ENCODE data around the gene MED8.
"Not testable (repeated sequence)": the region's sequence is repeated elsewhere in the genome, so short reads cannot be mapped to it uniquely, and the experiment has no call there.

Gene MED8

GRCh38 chr1:43414634-43415223 is 25.1 kb upstream of the MED8 start:
- H3K9me3 ChIP-seq (ENCODE audit: low read length) = no peaks in the 10 kb centered on the region
- H3K9me2 ChIP-seq (ENCODE audit: low read depth, low read length) = no peaks in the 10 kb centered on the region
- H3K27ac ChIP-seq (ENCODE audit: low read depth, low read length, poor library complexity, severe bottlenecking) = no peak overlapping the region
- H3K4me1 ChIP-seq (ENCODE audit: insufficient read depth, low read length, severe bottlenecking) = no peaks in the 10 kb centered on the region
- no peak for TF ChIP-seq EZH2 (IDR thresholded peaks at IDR 0.05; ENCODE audit: borderline replicate concordance, low read length)
- TF ChIP-seq, protein P1, sequence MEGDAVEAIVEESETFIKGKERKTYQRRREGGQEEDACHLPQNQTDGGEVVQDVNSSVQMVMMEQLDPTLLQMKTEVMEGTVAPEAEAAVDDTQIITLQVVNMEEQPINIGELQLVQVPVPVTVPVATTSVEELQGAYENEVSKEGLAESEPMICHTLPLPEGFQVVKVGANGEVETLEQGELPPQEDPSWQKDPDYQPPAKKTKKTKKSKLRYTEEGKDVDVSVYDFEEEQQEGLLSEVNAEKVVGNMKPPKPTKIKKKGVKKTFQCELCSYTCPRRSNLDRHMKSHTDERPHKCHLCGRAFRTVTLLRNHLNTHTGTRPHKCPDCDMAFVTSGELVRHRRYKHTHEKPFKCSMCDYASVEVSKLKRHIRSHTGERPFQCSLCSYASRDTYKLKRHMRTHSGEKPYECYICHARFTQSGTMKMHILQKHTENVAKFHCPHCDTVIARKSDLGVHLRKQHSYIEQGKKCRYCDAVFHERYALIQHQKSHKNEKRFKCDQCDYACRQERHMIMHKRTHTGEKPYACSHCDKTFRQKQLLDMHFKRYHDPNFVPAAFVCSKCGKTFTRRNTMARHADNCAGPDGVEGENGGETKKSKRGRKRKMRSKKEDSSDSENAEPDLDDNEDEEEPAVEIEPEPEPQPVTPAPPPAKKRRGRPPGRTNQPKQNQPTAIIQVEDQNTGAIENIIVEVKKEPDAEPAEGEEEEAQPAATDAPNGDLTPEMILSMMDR (IDR thresholded peaks at IDR 0.05; ENCODE audit: low read length) = peak; percentile 67
- no peak overlapping the region for H3K4me3 ChIP-seq (ENCODE audit: low read depth, low read length, poor library complexity, severe bottlenecking)
- no peaks in the 10 kb centered on the region for H3F3A ChIP-seq (ENCODE audit: insufficient read depth, low read length)
- no peak overlapping the region for H2AFZ ChIP-seq (ENCODE audit: low read length)
- no peaks in the 10 kb centered on the region for H3K79me2 ChIP-seq (ENCODE audit: insufficient read depth, low read length)
- H3K36me3 ChIP-seq (ENCODE audit: insufficient read depth, low read length) = peaks cover 28% of the 10 kb centered on the region; the same call in 1 of the 2 replicates
- no peaks in the 10 kb centered on the region for H4K20me1 ChIP-seq (ENCODE audit: insufficient read depth, low read length)
- H3K9ac ChIP-seq (ENCODE audit: low read length) = no peak overlapping the region
- H3K27me3 ChIP-seq (ENCODE audit: insufficient read depth, low read length) = no peaks in the 10 kb centered on the region
- no peak overlapping the region for H3K4me2 ChIP-seq (ENCODE audit: low read length)

- not testable (repeated sequence) for H3K4me1 ChIP-seq (ENCODE audit: insufficient read depth, low read length, severe bottlenecking); H3K9me2 ChIP-seq (ENCODE audit: low read depth, low read length); H3K9ac ChIP-seq (ENCODE audit: low read length); H3K27ac ChIP-seq (ENCODE audit: low read depth, low read length, poor library complexity, severe bottlenecking); H3K4me3 ChIP-seq (ENCODE audit: low read depth, low read length, poor library complexity, severe bottlenecking); H3K27me3 ChIP-seq (ENCODE audit: insufficient read depth, low read length); H3F3A ChIP-seq (ENCODE audit: insufficient read depth, low read length); H3K9me3 ChIP-seq (ENCODE audit: low read length); H4K20me1 ChIP-seq (ENCODE audit: insufficient read depth, low read length); H2AFZ ChIP-seq (ENCODE audit: low read length); H3K4me2 ChIP-seq (ENCODE audit: low read length); H3K79me2 ChIP-seq (ENCODE audit: insufficient read depth, low read length)
- peaks cover 28% of the 10 kb centered on the region; the same call in 1 of the 2 replicates for H3K36me3 ChIP-seq (ENCODE audit: insufficient read depth, low read length)
These were observed 23.8 kb upstream of the MED8 start for GRCh38 chr1:43413426-43413825.

- Histone ChIP-seq H2AFZ (ENCODE audit: low read length) (no peak overlapping the region), H3K27me3 (ENCODE audit: insufficient read depth, low read length) (no peaks in the 10 kb centered on the region), H3F3A (ENCODE audit: insufficient read depth, low read length) (no peaks in the 10 kb centered on the region), H3K36me3 (ENCODE audit: insufficient read depth, low read length) (peaks cover 28% of the 10 kb centered on the region), H3K9ac (ENCODE audit: low read length) (no peak overlapping the region), H3K27ac (ENCODE audit: low read depth, low read length, poor library complexity, severe bottlenecking) (no peak overlapping the region), H3K9me3 (ENCODE audit: low read length) (no peaks in the 10 kb centered on the region), H3K79me2 (ENCODE audit: insufficient read depth, low read length) (no peaks in the 10 kb centered on the region), H3K9me2 (ENCODE audit: low read depth, low read length) (no peaks in the 10 kb centered on the region), H3K4me3 (ENCODE audit: low read depth, low read length, poor library complexity, severe bottlenecking) (no peak overlapping the region), H3K4me2 (ENCODE audit: low read length) (no peak overlapping the region), H4K20me1 (ENCODE audit: insufficient read depth, low read length) (no peaks in the 10 kb centered on the region), H3K4me1 (ENCODE audit: insufficient read depth, low read length, severe bottlenecking) (no peaks in the 10 kb centered on the region)
- TF ChIP-seq, protein P1 (IDR thresholded peaks at IDR 0.05; ENCODE audit: low read length) = no peak
- TF ChIP-seq EZH2 (IDR thresholded peaks at IDR 0.05; ENCODE audit: borderline replicate concordance, low read length) = no peak
These were observed 21.0 kb upstream of the MED8 start for GRCh38 chr1:43410571-43410970.

- H3K27ac ChIP-seq (ENCODE audit: low read depth, low read length, poor library complexity, severe bottlenecking) = no peak overlapping the region
- no peaks in the 10 kb centered on the region for H3K4me1 ChIP-seq (ENCODE audit: insufficient read depth, low read length, severe bottlenecking)
- no peaks in the 10 kb centered on the region for H3F3A ChIP-seq (ENCODE audit: insufficient read depth, low read length)
- H3K79me2 ChIP-seq (ENCODE audit: insufficient read depth, low read length) = no peaks in the 10 kb centered on the region
- H2AFZ ChIP-seq (ENCODE audit: low read length) = no peak overlapping the region
- H3K9ac ChIP-seq (ENCODE audit: low read length) = no peak overlapping the region
- no peaks in the 10 kb centered on the region for H3K9me3 ChIP-seq (ENCODE audit: low read length)
- H4K20me1 ChIP-seq (ENCODE audit: insufficient read depth, low read length) = no peaks in the 10 kb centered on the region
- H3K9me2 ChIP-seq (ENCODE audit: low read depth, low read length) = no peaks in the 10 kb centered on the region
- peaks cover 49% of the 10 kb centered on the region for H3K36me3 ChIP-seq (ENCODE audit: insufficient read depth, low read length)
- TF ChIP-seq EZH2 (IDR thresholded peaks at IDR 0.05; ENCODE audit: borderline replicate concordance, low read length) = no peak
- TF ChIP-seq, protein P1 (IDR thresholded peaks at IDR 0.05; ENCODE audit: low read length) = no peak
- no peak overlapping the region for H3K4me2 ChIP-seq (ENCODE audit: low read length)
- no peaks in the 10 kb centered on the region for H3K27me3 ChIP-seq (ENCODE audit: insufficient read depth, low read length)
- no peak overlapping the region for H3K4me3 ChIP-seq (ENCODE audit: low read depth, low read length, poor library complexity, severe bottlenecking)
These were observed 16.3 kb upstream of the MED8 start for GRCh38 chr1:43405876-43406234.

All from OCI-LY1 (cell line).